ENCODE measurements around the gene SRPX.

SRPX gene

GRCh38 chrX:38138157-38138891 is 82.3 kb downstream of the SRPX start:
- Histone ChIP-seq H3K9me3 (no peaks in the 10 kb centered on the region), H3K4me3 (no peak overlapping the region), H3K27ac (no peak overlapping the region), H3K36me3 (no peaks in the 10 kb centered on the region), H3K27me3 (no peaks in the 10 kb centered on the region), H3K4me1 (peaks cover 0 to 25% (median 2%) of the 10 kb centered on the region in 4 donors)
- DNase-seq = no peak
- intact Hi-C loops (cut with DNase I; ENCODE audit: low total_unique reads) = no loop called here
- TF ChIP-seq CTCF (IDR thresholded peaks at IDR 0.05) = no peak

- H3K36me3 ChIP-seq = no peaks in the 10 kb centered on the region
- no peaks in the 10 kb centered on the region for H3K9me3 ChIP-seq
- intact Hi-C loops (cut with DNase I; ENCODE audit: low total_unique reads) = no loop called here
- no peak for DNase-seq
- no peak for TF ChIP-seq CTCF (IDR thresholded peaks at IDR 0.05)
- no peak overlapping the region for H3K4me3 ChIP-seq
- H3K4me1 ChIP-seq = no peaks in the 10 kb centered on the region
- H3K27ac ChIP-seq = no peak overlapping the region
- no peaks in the 10 kb centered on the region for H3K27me3 ChIP-seq
These were observed 91.3 kb downstream of the SRPX start for GRCh38 chrX:38129366-38129765.

GRCh38 chrX:38127961-38128360 is 92.7 kb downstream of the SRPX start:
- no peak overlapping the region for H3K4me3 ChIP-seq
- no peak overlapping the region for H3K27ac ChIP-seq
- H3K9me3 ChIP-seq = no peaks in the 10 kb centered on the region
- no peak for DNase-seq
- no peak for TF ChIP-seq CTCF (IDR thresholded peaks at IDR 0.05)
- H3K27me3 ChIP-seq = no peaks in the 10 kb centered on the region
- no peaks in the 10 kb centered on the region for H3K4me1 ChIP-seq
- no peaks in the 10 kb centered on the region for H3K36me3 ChIP-seq
- intact Hi-C loops (cut with DNase I; ENCODE audit: low total_unique reads) = no loop called here

GRCh38 chrX:38126179-38126578 is 94.5 kb downstream of the SRPX start:
- no peak for DNase-seq
- Histone ChIP-seq H3K9me3 (no peaks in the 10 kb centered on the region), H3K4me1 (no peaks in the 10 kb centered on the region), H3K36me3 (no peaks in the 10 kb centered on the region), H3K27me3 (no peaks in the 10 kb centered on the region), H3K27ac (no peak overlapping the region), H3K4me3 (no peak overlapping the region)
- TF ChIP-seq CTCF (IDR thresholded peaks at IDR 0.05) = no peak
- intact Hi-C loops (cut with DNase I; ENCODE audit: low total_unique reads) = no loop called here

GRCh38 chrX:38124000-38124399 is 96.7 kb downstream of the SRPX start:
- Histone ChIP-seq H3K9me3 (no peaks in the 10 kb centered on the region), H3K36me3 (no peaks in the 10 kb centered on the region), H3K4me1 (no peaks in the 10 kb centered on the region), H3K4me3 (no peak overlapping the region), H3K27ac (no peak overlapping the region), H3K27me3 (no peaks in the 10 kb centered on the region)
- no peak for DNase-seq
- TF ChIP-seq CTCF (IDR thresholded peaks at IDR 0.05) = no peak
- intact Hi-C loops (cut with DNase I; ENCODE audit: low total_unique reads) = no loop called here

GRCh38 chrX:38117485-38117884 is 103.2 kb downstream of the SRPX start:
- Histone ChIP-seq H3K27me3 (no peaks in the 10 kb centered on the region), H3K9me3 (no peaks in the 10 kb centered on the region), H3K4me3 (no peak overlapping the region), H3K4me1 (no peaks in the 10 kb centered on the region), H3K27ac (no peak overlapping the region), H3K36me3 (no peaks in the 10 kb centered on the region)
- intact Hi-C loops (cut with DNase I; ENCODE audit: low total_unique reads) = no loop called here
- TF ChIP-seq CTCF (IDR thresholded peaks at IDR 0.05) = no peak
- DNase-seq = no peak

All from tibial artery (tissue), 4 donors.